Measurements from ENCODE around the gene ZSCAN16.

The ZSCAN16 gene

GRCh38 chr6:28172006-28172405 is 47.6 kb downstream of the ZSCAN16 start:
- no peak for DNase-seq (ENCODE audit: low read depth)

- DNase-seq (ENCODE audit: low read depth): no peak
Observed at GRCh38 chr6:28176373-28176772, 52.0 kb downstream of the ZSCAN16 start.
